OCI-LY7 (cell line): ENCODE results near the gene FOXF1. TPM values are rescaled to one million over a fixed set of nuclear protein-coding genes. Genes with fewer than 3 reads are reported as not detected.

Experiments used
- BruUV-seq: library from RNA; stranded (reverse); fragments of 400-500 nt; replicated peaks from 2 replicates; lab custom pipeline; 2021; lab: Mats Ljungman, UMichigan
- CTCF ChIA-PET: fragments of 300-600 bp; sonication (Branson Sonifier 250); formaldehyde crosslinking; loops from one replicate; lab custom pipeline; 2022; ENCODE audit warnings: antibody characterized with exemption; ENCODE audit not compliant: unreplicated experiment; lab: Charles Lee
- POLR2A ChIA-PET: fragments of 300-600 bp; sonication (Branson Sonifier 250); formaldehyde crosslinking; loops from one replicate; lab custom pipeline; 2022; ENCODE audit warnings: antibody characterized with exemption; lab: Charles Lee
- DNase-seq: peaks from one replicate; pipeline ENCODE4 v3.0.0-alpha.2; 2015; ENCODE audit warnings: low spot score
- H2AFZ ChIP-seq: fragments of 200-600 bp; sonication (generic), shearing (Covaris generic); 2 replicates; pipeline ENCODE4 v1.6.1; 2014; ENCODE audit warnings: mild to moderate bottlenecking, antibody characterized with exemption, low read length, moderate library complexity
- H3K27ac ChIP-seq: fragments of 200-600 bp; sonication (generic); 2 replicates; pipeline ENCODE4 v1.5.1; 2014; ENCODE audit warnings: mixed run types, low read depth, mild to moderate bottlenecking, moderate library complexity, low read length, inconsistent platforms; ENCODE audit not compliant: poor library complexity, severe bottlenecking
- H3K36me3 ChIP-seq: fragments of 200-600 bp; sonication (generic); 2 replicates; pipeline ENCODE4 v1.6.1; 2014; ENCODE audit warnings: mild to moderate bottlenecking, antibody characterized with exemption, low read length, moderate library complexity, mixed read lengths; ENCODE audit not compliant: insufficient read depth
- H3K4me1 ChIP-seq: fragments of 200-600 bp; sonication (generic); 2 replicates; pipeline ENCODE4 v1.5.1; 2014; ENCODE audit warnings: mild to moderate bottlenecking, low read length; ENCODE audit not compliant: insufficient read depth, poor library complexity, severe bottlenecking
- H3K4me2 ChIP-seq: fragments of 200-600 bp; sonication (generic); 2 replicates; pipeline ENCODE4 v1.6.1; 2014; ENCODE audit warnings: mild to moderate bottlenecking, low read length
- H3K4me3 ChIP-seq: fragments of 200-600 bp; sonication (generic); 2 replicates; pipeline ENCODE4 v1.5.1; 2014; ENCODE audit warnings: mild to moderate bottlenecking, low read depth, low read length; ENCODE audit not compliant: poor library complexity, severe bottlenecking
- H3K79me2 ChIP-seq: fragments of 200-600 bp; sonication (generic); 2 replicates; pipeline ENCODE4 v1.6.1; 2016; ENCODE audit warnings: low read depth, mild to moderate bottlenecking, low read length, moderate library complexity, mixed read lengths; ENCODE audit not compliant: insufficient read depth
- H3K9me2 ChIP-seq: fragments of 200-600 bp; sonication (generic); 2 replicates; pipeline ENCODE4 v1.6.1; 2016; ENCODE audit warnings: mild to moderate bottlenecking, low read length, mixed read lengths; ENCODE audit not compliant: insufficient read depth
- H3K9me3 ChIP-seq: fragments of 200-600 bp; sonication (generic); 2 replicates; pipeline ENCODE4 v1.6.1; 2014; ENCODE audit warnings: mild to moderate bottlenecking, mixed run types, low read length, mixed read lengths
- H4K20me1 ChIP-seq: fragments of 200-600 bp; sonication (generic); 2 replicates; pipeline ENCODE4 v1.6.1; 2014; ENCODE audit warnings: mild to moderate bottlenecking, antibody characterized with exemption, low read length, moderate library complexity, mixed read lengths; ENCODE audit not compliant: insufficient read depth
- CTCF ChIP-seq: fragments of 200-600 bp; sonication (generic); conservative IDR thresholded peaks from 2 replicates; pipeline ENCODE4 v1.5.1; 2014; ENCODE audit warnings: mild to moderate bottlenecking, antibody characterized with exemption, low read length, moderate library complexity, mixed read lengths
- EZH2phosphoT487 ChIP-seq: fragments of 200-600 bp; sonication (generic); IDR thresholded peaks from 2 replicates; pipeline ENCODE4 v1.6.1; 2018; ENCODE audit warnings: low read depth, borderline replicate concordance, mild to moderate bottlenecking, mixed run types, antibody characterized with exemption, low read length, moderate library complexity, mixed read lengths
- intact Hi-C: fragments of 100-400 bp; cut with micrococcal nuclease; formaldehyde crosslinking; loops from one replicate; pipeline ENCODE4 v1.10.0; 2022; ENCODE audit not compliant: unreplicated experiment
- total RNA-seq, 2 experiments: library from RNA; depleted of rRNA in 1 of 2; stranded (reverse); fragments of >200 nt in 1 of 2; shearing (Covaris generic) in 1 of 2; gene quantifications; 2 replicates each; pipeline ENCODE4 v1.2.3, GENCODE V29; 2014 to 2022

The FOXF1 gene
- total RNA-seq, 2 experiments from 2014 or later: not detected

GRCh38 chr16:86549076-86549892 is 39.0 kb downstream of the FOXF1 start:
- no peak for DNase-seq
- H2AFZ ChIP-seq: no peak overlapping the region
- H3K4me2 ChIP-seq: no peak overlapping the region
- intact Hi-C loops: no loop called here
- no peak overlapping the region for H3K4me3 ChIP-seq
- BruUV-seq: no TSS peak
- no peaks in the 10 kb centered on the region for H3K9me3 ChIP-seq
- H3K9me2 ChIP-seq: no peaks in the 10 kb centered on the region
- ChIA-PET CTCF (no interaction called here), POLR2A (no interaction called here)
- H4K20me1 ChIP-seq: no peaks in the 10 kb centered on the region
- no peak overlapping the region for H3K27ac ChIP-seq
- peaks cover 9% of the 10 kb centered on the region; the same call in 1 of the 2 replicates for H3K36me3 ChIP-seq
- TF ChIP-seq EZH2phosphoT487 (no peak), CTCF (no peak)
- H3K4me1 ChIP-seq: peaks cover 3% of the 10 kb centered on the region
- H3K79me2 ChIP-seq: peaks cover 2% of the 10 kb centered on the region; the same call in 1 of the 2 replicates

GRCh38 chr16:86549893-86550190 is 39.5 kb downstream of the FOXF1 start:
- no peaks in the 10 kb centered on the region for H3K9me2 ChIP-seq
- no peak overlapping the region for H3K27ac ChIP-seq
- BruUV-seq: no TSS peak
- peaks cover 3% of the 10 kb centered on the region for H3K4me1 ChIP-seq
- H3K4me3 ChIP-seq: no peak overlapping the region
- CTCF ChIA-PET: no interaction called here
- no peak for DNase-seq
- H3K79me2 ChIP-seq: peaks cover 7% of the 10 kb centered on the region; the same call in 1 of the 2 replicates
- peaks cover 9% of the 10 kb centered on the region; the same call in 1 of the 2 replicates for H3K36me3 ChIP-seq
- TF ChIP-seq EZH2phosphoT487 (no peak), CTCF (no peak)
- intact Hi-C loops: no loop called here
- H3K4me2 ChIP-seq: no peak overlapping the region
- H2AFZ ChIP-seq: no peak overlapping the region
- H3K9me3 ChIP-seq: no peaks in the 10 kb centered on the region
- H4K20me1 ChIP-seq: no peaks in the 10 kb centered on the region
- POLR2A ChIA-PET: no interaction called here

DNA sequence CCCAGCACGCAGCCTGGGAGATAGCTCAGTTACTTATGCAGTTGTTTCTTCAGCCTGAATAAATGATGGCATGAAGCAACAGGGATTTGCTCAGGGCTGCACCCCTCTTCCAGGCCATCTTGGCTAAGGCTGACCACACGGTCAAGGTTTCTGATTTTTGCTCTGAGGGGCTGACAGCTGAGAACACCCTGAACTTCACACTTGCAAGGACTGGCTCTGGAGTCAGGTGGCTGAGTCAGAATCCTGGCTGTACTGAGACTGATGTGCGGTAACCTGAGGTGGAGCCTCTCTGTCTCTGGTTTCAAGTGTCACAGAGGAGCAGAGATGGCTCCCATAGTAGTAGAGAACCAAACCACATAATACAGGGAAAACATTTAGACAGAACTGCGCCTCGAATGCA is 40.0 kb downstream of the FOXF1 start:
- no peak overlapping the region for H3K4me2 ChIP-seq
- intact Hi-C loops: no loop called here
- no peaks in the 10 kb centered on the region for H4K20me1 ChIP-seq
- peaks cover 9% of the 10 kb centered on the region; the same call in 1 of the 2 replicates for H3K36me3 ChIP-seq
- ChIA-PET POLR2A (no interaction called here), CTCF (no interaction called here)
- no peak overlapping the region for H3K27ac ChIP-seq
- no peak overlapping the region for H2AFZ ChIP-seq
- no peaks in the 10 kb centered on the region for H3K9me2 ChIP-seq
- H3K4me3 ChIP-seq: no peak overlapping the region
- BruUV-seq: no TSS peak
- peaks cover 7% of the 10 kb centered on the region; the same call in 1 of the 2 replicates for H3K79me2 ChIP-seq
- H3K9me3 ChIP-seq: no peaks in the 10 kb centered on the region
- TF ChIP-seq CTCF: no peak
- no peak for TF ChIP-seq EZH2phosphoT487
- no peak for DNase-seq
- H3K4me1 ChIP-seq: peaks cover 3% of the 10 kb centered on the region
